HG02970 (cell line): Measurements from ENCODE around the gene TGFB1I1.

Experiments
- ATAC-seq: cut with Tn5 transposase; IDR thresholded peaks from one replicate; pipeline ENCODE4 v1.9.1; 2021; ENCODE audit warnings: mild to moderate bottlenecking, moderate library complexity, moderate number of reproducible peaks; ENCODE audit not compliant: unreplicated experiment, low FRiP score

Gene TGFB1I1

GRCh38 chr16:31451681-31452351, 20.1 kb upstream of the TGFB1I1 start:
- ATAC-seq: no peak

GRCh38 chr16:31452631-31453106, 19.3 kb upstream of the TGFB1I1 start:
- no peak for ATAC-seq

GRCh38 chr16:31453255-31454204, 18.4 kb upstream of the TGFB1I1 start:
- no peak for ATAC-seq

- no peak for ATAC-seq
Observed at GRCh38 chr16:31455601-31456314, 16.2 kb upstream of the TGFB1I1 start.

- no peak for ATAC-seq
Observed at GRCh38 chr16:31456988-31457360, 15.0 kb upstream of the TGFB1I1 start.

GRCh38 chr16:31458073-31458843, 13.7 kb upstream of the TGFB1I1 start:
- ATAC-seq: peak; percentile 0

- peak; percentile 73 for ATAC-seq
Observed at GRCh38 chr16:31458844-31459686, 12.9 kb upstream of the TGFB1I1 start, which contains the start of gene ARMC5. ARMC5 (plus strand) TSS chr16:31459501; CDS start chr16:31459525, 24 bp downstream.

- ATAC-seq: peak; percentile 82
Observed at GRCh38 chr16:31459687-31460581, 12.0 kb upstream of the TGFB1I1 start.

GRCh38 chr16:31460582-31461002, 11.4 kb upstream of the TGFB1I1 start:
- no peak for ATAC-seq

GRCh38 chr16:31461201-31461920, 10.6 kb upstream of the TGFB1I1 start:
- no peak for ATAC-seq

GRCh38 chr16:31461921-31462804, 9.8 kb upstream of the TGFB1I1 start:
- ATAC-seq: no peak

GRCh38 chr16:31464348-31464769, 7.6 kb upstream of the TGFB1I1 start:
- no peak for ATAC-seq

- no peak for ATAC-seq
Observed at GRCh38 chr16:31464781-31465260, 7.1 kb upstream of the TGFB1I1 start.

- ATAC-seq: no peak
Observed at GRCh38 chr16:31465788-31466370, 6.1 kb upstream of the TGFB1I1 start.

- no peak for ATAC-seq
Observed at GRCh38 chr16:31466381-31466841, 5.5 kb upstream of the TGFB1I1 start.
